ENCODE data around the gene UNC5A.

GRCh38 chr5:176875014-176875550, 64.7 kb downstream of the UNC5A start:
- TF ChIP-seq, protein P1, sequence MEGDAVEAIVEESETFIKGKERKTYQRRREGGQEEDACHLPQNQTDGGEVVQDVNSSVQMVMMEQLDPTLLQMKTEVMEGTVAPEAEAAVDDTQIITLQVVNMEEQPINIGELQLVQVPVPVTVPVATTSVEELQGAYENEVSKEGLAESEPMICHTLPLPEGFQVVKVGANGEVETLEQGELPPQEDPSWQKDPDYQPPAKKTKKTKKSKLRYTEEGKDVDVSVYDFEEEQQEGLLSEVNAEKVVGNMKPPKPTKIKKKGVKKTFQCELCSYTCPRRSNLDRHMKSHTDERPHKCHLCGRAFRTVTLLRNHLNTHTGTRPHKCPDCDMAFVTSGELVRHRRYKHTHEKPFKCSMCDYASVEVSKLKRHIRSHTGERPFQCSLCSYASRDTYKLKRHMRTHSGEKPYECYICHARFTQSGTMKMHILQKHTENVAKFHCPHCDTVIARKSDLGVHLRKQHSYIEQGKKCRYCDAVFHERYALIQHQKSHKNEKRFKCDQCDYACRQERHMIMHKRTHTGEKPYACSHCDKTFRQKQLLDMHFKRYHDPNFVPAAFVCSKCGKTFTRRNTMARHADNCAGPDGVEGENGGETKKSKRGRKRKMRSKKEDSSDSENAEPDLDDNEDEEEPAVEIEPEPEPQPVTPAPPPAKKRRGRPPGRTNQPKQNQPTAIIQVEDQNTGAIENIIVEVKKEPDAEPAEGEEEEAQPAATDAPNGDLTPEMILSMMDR (conservative IDR thresholded peaks at IDR 0.05), result no peak
- no peak for TF ChIP-seq ZFX (IDR thresholded peaks at IDR 0.05)

Data from C4-2B (cell line).